Activated T-helper 1 cell treated with Interleukin-2 at 50 U/mL for 16 hours (primary cell): ENCODE data around the gene DHX16.
A peak's percentile ranks its signal among the peaks of the same experiment; 100 is the strongest.

Experiments used
- DNase-seq: peaks from one replicate; pipeline ENCODE4 v3.0.0-alpha.2; 2020; ENCODE audit warnings: low read depth

DHX16 gene

DNA sequence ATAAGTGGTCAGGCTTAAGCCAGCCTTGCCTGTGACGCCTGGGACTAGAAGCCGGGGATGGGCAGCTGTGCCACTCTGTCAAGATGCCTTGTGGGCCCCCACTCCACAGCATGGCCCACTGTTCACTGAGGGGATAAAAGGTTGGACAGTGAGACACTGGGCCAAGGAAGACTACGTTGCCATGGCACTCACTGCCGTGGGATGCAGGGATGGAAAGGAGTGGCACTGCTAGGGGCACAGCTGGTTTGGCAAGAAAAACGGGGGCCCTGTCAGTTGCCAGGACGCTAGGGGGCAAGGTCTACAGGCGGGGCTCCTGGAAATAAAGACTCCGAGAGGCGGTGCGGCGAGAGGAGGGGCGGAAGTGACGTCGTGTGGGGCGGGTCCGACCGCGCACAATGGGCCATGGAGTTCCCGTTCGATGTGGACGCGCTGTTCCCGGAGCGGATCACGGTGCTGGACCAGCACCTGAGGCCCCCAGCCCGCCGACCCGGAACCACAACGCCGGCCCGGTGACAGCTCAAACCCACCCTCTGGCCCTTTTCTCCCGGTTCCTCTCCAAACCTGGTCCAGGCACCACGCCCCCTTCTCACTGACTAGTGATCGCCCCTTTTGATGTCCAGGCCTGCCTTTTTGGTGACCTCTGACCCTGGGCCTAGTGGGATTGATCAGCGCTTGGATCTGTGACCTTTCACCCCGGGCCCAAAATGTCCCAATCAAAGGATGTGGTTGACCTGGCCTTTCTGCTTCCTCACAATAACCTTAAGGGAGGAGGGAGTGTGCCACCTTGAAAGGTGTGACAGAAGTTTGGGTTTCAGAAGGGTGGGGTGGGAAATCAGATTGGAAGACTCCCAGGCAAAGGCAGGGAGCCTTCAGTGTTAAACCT, 46.1 kb downstream of the DHX16 start, which contains the start of gene ATAT1:
Gene ATAT1, plus strand, starts transcription at position 391 of the 883 bp plus-strand sequence.
- peak; percentile 81 for DNase-seq

GRCh38 chr6:30625511-30625910, 47.3 kb downstream of the DHX16 start:
- no peak for DNase-seq

GRCh38 chr6:30619561-30619960, 53.2 kb downstream of the DHX16 start:
- DNase-seq = no peak

DNA sequence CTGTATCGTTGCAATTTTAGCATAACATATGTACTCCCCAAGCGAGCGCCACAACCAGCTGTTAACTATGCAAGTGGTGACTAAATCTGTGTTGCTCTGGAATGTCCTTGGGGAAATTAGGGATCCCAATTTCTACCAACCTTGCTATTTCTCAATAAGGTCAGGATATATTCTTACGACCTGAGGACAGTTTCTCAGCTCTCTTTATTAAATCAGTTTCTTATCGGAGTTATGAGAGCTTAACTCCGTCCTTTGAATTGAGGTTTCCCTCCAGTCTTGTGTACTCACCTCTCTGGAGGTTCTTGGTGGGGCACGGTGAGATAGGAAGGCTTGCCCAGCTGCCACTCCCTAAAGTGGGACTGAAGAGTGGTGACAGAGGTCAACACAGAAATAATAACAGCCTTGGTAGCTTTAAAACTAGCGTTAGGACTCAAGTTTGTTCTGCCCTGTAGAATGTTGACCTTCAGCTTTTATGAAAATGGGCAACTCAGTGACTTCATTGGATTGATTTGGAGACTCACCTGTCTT, 54.5 kb downstream of the DHX16 start:
- DNase-seq = no peak

DNA sequence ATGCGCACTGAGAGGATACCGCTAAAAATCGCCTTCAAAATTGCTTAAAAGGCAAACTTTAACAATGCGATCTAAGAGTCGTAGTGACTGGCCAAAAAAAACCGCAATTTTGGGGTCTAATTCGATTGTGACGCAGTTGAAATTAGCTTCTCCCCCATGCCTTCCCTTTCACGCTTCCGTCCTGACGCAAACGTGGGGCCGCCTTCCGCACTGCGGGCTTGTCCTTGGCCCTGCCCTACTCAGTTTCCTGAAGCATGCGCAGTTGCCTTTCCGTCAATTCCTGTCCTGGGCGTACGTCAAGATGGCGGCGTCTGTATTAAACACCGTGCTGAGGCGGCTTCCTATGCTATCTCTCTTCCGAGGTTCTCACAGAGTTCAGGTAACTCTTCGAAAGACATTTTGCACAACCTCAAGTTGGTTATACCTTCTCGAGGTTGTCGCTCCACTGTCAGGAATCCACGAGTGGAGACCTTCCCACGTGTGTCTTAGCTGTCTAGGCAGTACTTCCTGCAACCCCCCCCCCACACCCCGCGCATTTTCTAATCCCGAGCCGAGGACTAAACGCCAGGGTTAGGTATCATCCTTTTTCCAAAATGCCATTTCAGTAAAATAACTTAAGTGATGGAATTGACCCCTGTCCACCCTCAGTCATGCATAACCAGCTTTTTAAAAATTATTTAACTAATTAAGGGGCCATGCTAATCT, 55.1 kb downstream of the DHX16 start, which contains the start of gene MRPS18B:
Gene MRPS18B, plus strand, starts transcription at position 276 of the 705 bp plus-strand sequence. Its CDS starts 26 bp downstream, at position 302.
- DNase-seq = peak; percentile 97

- DNase-seq = peak; percentile 95
Measured at GRCh38 chr6:30616811-30617564, 55.8 kb downstream of the DHX16 start, which contains the start of gene PPP1R10. Gene PPP1R10, minus strand, starts transcription at chr6:30617243. Its CDS starts 7,299 bp downstream, at chr6:30609944.

- DNase-seq = peak; percentile 21
Measured at GRCh38 chr6:30615958-30616810, 56.6 kb downstream of the DHX16 start.

- DNase-seq = no peak
Measured at GRCh38 chr6:30615219-30615957, 57.4 kb downstream of the DHX16 start.

- DNase-seq = peak; percentile 72
Measured at GRCh38 chr6:30614843-30615218, 58.0 kb downstream of the DHX16 start.

DNA sequence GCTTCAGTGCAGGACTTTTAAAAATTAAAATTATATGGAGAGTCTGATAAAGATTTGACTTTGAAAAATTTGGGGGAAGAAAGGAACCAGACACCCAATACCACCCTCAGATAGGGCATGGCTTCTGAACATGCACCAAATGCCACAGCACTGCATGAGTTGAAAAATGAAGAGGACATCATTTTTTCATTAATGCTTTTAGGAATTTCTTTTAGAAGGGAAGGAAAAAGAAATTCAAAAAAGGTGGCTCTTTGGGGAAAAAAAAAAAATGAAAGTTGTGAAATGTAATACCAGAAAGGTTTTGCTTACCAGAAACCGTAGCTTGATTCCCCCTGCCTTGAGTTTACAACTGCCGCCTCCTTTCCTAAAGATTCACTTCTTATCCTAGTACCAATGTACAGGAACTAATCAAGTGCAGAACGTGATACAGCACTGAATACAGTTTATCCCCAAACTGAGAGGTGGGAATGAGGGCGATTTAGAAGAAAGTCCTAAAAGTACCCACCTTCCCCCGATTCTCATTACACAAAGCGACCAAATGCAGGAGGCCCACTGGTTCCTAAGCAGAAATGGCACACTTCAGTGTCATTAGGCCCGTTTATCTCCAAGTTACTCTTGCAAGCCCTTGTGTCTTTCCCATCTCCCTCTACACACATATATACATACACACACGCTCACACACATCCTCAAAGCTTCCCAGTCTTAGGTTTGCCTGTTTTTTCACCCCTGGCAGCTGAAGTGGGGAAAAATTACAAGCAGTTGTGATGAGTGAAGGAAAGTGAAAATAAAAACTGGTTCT, 58.6 kb downstream of the DHX16 start:
- DNase-seq = no peak

GRCh38 chr6:30613251-30614043, 59.4 kb downstream of the DHX16 start:
- DNase-seq = no peak

- no peak for DNase-seq
Measured at GRCh38 chr6:30612687-30613248, 60.0 kb downstream of the DHX16 start.

- no peak for DNase-seq
Measured at GRCh38 chr6:30612213-30612612, 60.6 kb downstream of the DHX16 start.

GRCh38 chr6:30611856-30612194, 61.0 kb downstream of the DHX16 start:
- no peak for DNase-seq

GRCh38 chr6:30611150-30611855, 61.5 kb downstream of the DHX16 start:
- DNase-seq = no peak

DNA sequence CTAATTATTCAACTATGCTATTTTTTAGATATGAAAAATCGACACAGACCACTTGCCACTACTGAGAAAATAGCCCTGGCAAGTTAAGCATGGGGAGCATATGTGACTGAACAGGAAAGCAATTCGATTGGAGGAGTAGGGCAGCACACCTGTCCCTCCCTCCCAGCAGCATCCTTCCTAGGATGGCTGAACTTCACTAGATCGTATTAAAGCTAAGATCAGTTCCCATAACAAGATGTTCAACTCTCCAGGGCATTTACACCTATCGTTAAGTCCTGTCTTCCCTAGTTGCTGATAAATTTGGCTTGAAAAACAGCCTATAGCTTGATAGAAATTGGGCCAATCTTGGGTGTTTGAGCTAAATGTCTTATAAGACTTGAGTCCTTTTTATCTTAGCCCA, 62.7 kb downstream of the DHX16 start:
- no peak for DNase-seq

DNA sequence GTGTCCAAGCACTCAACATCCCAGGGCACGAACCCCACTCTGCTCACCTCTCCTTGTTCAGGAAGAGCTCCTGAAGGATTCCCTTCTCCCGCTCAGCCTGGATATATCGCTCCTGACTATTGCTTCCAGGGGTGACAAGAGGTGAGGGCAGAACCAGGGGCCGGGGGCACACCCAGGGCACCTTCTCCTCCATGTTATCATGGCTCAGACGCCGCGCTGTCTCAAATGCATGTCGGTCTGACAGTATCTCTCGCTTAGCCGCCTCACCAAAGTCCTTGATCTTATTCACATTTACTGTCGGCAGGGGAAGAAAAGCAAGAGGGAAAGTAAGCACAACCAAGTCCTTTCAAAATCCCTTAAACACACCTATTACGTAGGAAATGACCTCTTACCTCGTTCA, 68.8 kb downstream of the DHX16 start:
- no peak for DNase-seq
